ENCODE measurements around the gene SEMA3A. TPM values are rescaled to one million over a fixed set of nuclear protein-coding genes. Genes with fewer than 3 reads are reported as not detected.
"Not testable (repeated sequence)": the region's sequence is repeated elsewhere in the genome, so short reads cannot be mapped to it uniquely, and the experiment has no call there.

Gene SEMA3A
- total and polyA plus RNA-seq, 7 donors: 0.05 to 0.79 (median 0.32) TPM

DNA sequence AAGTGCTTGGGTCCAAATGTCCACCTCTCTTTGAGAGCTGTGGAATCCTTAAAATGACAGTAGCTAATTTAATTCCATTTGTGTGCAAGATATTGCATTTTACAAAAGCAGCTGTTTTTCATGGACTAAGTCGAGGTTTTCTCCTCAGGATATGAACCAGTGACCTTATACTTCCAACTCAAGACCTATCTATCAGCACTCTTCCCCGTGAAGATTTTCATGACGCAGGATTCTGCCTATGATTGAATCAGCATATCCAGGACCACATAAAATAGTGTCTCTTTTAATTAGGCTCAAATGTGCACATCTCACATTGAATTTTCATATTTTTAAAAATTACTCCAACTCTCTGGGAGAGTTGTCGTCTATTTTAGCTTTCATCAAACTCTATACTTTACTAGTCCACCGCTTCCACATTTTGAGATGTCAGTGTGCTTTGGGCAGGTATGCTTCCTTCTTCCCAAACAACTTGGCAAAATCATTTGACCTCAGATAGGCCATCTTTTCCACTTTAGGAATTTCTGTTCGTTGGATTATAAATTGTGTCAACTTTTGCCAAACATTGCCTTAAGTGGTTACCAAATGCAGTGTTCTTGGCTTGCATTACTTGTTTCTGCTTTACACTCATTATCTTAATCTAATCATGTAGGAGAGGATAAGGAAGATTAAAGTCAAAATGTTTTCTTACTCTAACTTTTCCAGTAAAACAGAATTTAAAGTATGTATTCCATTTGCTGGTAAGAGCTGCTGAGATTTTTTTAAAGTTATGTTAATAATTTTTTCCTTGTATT is 39.4 kb downstream of the SEMA3A start:
- no peak for ATAC-seq
- Histone ChIP-seq H3K27me3 (ENCODE audit: insufficient read depth in 3 of 3, low read length in 2 of 3) (no peaks in the 10 kb centered on the region), H3K36me3 (ENCODE audit: insufficient read depth in 1 of 2, low read depth in 1 of 2) (no peaks in the 10 kb centered on the region), H3K4me1 (no peaks in the 10 kb centered on the region), H3K9me3 (no peaks in the 10 kb centered on the region), H3K4me3 (no peak overlapping the region), H3K27ac (no peak overlapping the region)
- no peak for DNase-seq
- intact Hi-C loops (cut with DNase I): no loop called here
- 52 to 59% (median 53%) methylated on average over 6 of the region's 6 CpGs for WGBS, 3 donors
- TF ChIP-seq, protein P1, sequence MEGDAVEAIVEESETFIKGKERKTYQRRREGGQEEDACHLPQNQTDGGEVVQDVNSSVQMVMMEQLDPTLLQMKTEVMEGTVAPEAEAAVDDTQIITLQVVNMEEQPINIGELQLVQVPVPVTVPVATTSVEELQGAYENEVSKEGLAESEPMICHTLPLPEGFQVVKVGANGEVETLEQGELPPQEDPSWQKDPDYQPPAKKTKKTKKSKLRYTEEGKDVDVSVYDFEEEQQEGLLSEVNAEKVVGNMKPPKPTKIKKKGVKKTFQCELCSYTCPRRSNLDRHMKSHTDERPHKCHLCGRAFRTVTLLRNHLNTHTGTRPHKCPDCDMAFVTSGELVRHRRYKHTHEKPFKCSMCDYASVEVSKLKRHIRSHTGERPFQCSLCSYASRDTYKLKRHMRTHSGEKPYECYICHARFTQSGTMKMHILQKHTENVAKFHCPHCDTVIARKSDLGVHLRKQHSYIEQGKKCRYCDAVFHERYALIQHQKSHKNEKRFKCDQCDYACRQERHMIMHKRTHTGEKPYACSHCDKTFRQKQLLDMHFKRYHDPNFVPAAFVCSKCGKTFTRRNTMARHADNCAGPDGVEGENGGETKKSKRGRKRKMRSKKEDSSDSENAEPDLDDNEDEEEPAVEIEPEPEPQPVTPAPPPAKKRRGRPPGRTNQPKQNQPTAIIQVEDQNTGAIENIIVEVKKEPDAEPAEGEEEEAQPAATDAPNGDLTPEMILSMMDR (IDR thresholded peaks at IDR 0.05): no peak

DNA sequence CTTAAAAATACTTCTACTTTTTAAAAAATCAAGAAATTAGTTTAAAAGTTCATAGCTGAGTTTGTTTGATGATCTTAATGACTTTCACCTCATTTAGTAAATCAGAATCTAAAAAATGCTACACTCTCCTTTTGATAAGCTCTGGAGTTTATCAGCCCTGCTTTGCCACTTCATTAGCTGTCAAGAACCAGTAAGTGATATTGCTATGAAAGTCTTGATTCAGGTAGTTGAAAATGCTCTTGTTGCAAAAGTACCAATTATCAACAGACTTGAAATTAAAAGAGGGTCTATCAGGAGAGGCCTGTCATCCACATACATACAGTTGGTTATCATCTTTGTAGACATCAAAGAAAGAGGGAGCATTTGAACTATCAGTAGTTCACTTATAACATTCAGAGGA is 41.6 kb downstream of the SEMA3A start:
- Histone ChIP-seq H3K27me3 (ENCODE audit: insufficient read depth in 3 of 3, low read length in 2 of 3) (no peaks in the 10 kb centered on the region), H3K4me3 (no peak overlapping the region), H3K4me1 (no peaks in the 10 kb centered on the region), H3K9me3 (no peaks in the 10 kb centered on the region), H3K36me3 (ENCODE audit: insufficient read depth in 1 of 2, low read depth in 1 of 2) (no peaks in the 10 kb centered on the region), H3K27ac (no peak overlapping the region)
- ATAC-seq (no peak), DNase-seq (no peak)
- TF ChIP-seq, protein P1 (IDR thresholded peaks at IDR 0.05): no peak
- intact Hi-C loops (cut with DNase I): no loop called here

GRCh38 chr7:84150370-84150769 is 44.2 kb downstream of the SEMA3A start:
- H3K27me3 ChIP-seq (ENCODE audit: insufficient read depth in 3 of 3, low read length in 2 of 3); H3K27ac ChIP-seq; intact Hi-C loops (cut with DNase I); H3K36me3 ChIP-seq (ENCODE audit: insufficient read depth in 1 of 2, low read depth in 1 of 2); DNase-seq; H3K4me1 ChIP-seq; H3K9me3 ChIP-seq; H3K4me3 ChIP-seq; ATAC-seq: not testable (repeated sequence)
- 95 to 96% (median 96%) methylated on average over 20 to 22 of the region's 22 CpGs for WGBS, 3 donors

DNA sequence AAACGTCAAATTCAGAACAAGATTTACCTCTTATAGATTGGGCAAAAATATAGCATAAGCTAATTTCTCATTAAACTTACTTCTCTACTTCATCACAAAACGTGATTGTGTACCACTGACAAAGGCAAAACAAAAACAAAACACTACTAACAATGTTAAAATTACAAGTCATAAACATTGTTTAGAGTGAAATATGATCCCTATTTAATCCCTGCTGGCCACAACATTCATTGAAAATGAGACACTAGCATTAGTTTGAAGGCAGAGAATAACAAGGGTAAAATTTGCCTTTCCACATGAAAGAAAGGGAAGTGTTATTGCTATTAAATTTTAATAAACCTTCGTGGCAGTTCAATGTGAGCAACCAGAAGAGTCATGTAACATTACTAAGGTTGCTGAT is 45.0 kb downstream of the SEMA3A start:
- Histone ChIP-seq H3K4me1 (no peaks in the 10 kb centered on the region), H3K27ac (no peak overlapping the region), H3K9me3 (no peaks in the 10 kb centered on the region), H3K36me3 (ENCODE audit: insufficient read depth in 1 of 2, low read depth in 1 of 2) (no peaks in the 10 kb centered on the region), H3K4me3 (no peak overlapping the region), H3K27me3 (ENCODE audit: insufficient read depth in 3 of 3, low read length in 2 of 3) (no peaks in the 10 kb centered on the region)
- TF ChIP-seq, protein P1 (IDR thresholded peaks at IDR 0.05): no peak
- ATAC-seq: no peak
- intact Hi-C loops (cut with DNase I): no loop called here
- no peak for DNase-seq
- 48 to 53% (median 48%) methylated on average over 3 of the region's 3 CpGs for WGBS, 3 donors

DNA sequence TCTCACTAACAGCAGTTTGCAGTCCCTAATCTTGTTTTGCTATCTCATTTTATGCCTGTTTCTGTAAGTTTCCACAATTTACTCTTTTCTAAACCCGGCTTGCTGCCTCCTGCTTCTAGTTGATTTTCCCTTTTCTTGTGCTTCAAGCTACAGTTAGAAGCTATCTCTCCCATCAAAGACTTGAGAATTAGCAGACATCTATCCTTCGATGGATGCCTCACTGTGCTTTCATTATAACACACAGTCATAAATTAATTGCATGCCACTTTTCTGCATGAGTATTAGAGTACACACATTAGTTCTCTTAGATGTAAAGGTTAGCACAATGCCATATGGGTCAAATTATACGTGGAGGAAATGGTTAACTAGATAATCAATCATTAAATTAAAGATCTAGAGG is 48.7 kb downstream of the SEMA3A start:
- H3K27ac ChIP-seq: no peak overlapping the region
- WGBS, 3 donors: 50 to 58% (median 51%) methylated on average over 3 of the region's 3 CpGs
- TF ChIP-seq, protein P1 (IDR thresholded peaks at IDR 0.05): no peak
- intact Hi-C loops (cut with DNase I): no loop called here
- no peaks in the 10 kb centered on the region for H3K36me3 ChIP-seq (ENCODE audit: insufficient read depth in 1 of 2, low read depth in 1 of 2)
- no peaks in the 10 kb centered on the region for H3K9me3 ChIP-seq
- H3K27me3 ChIP-seq (ENCODE audit: insufficient read depth in 3 of 3, low read length in 2 of 3): no peaks in the 10 kb centered on the region
- ATAC-seq: no peak
- no peak overlapping the region for H3K4me3 ChIP-seq
- DNase-seq: no peak
- H3K4me1 ChIP-seq: no peaks in the 10 kb centered on the region

All from psoas muscle (tissue), 8 donors.